GM12864 (cell line): Measurements from ENCODE around the gene TENM3.

ENCODE experiments used
- DNase-seq: peaks from one replicate; pipeline ENCODE4 v3.0.0-alpha.2; 2011; ENCODE audit warnings: low read depth
- H3K4me3 ChIP-seq: 2 replicates; pipeline ENCODE4 v1.5.1; 2011; ENCODE audit warnings: mild to moderate bottlenecking, low read depth, low read length, control low read depth
- CTCF ChIP-seq: IDR thresholded peaks from 2 replicates; pipeline ENCODE4 v1.5.1; 2011; ENCODE audit warnings: low read depth, mild to moderate bottlenecking, moderate library complexity, low read length, control low read depth, inconsistent platforms; ENCODE audit errors: missing control alignments

TENM3 gene

GRCh38 chr4:182819751-182820150 is 576.5 kb downstream of the TENM3 start:
- H3K4me3 ChIP-seq, result no peak overlapping the region
- no peak for DNase-seq
- no peak for TF ChIP-seq CTCF

- no peak overlapping the region for H3K4me3 ChIP-seq
- no peak for TF ChIP-seq CTCF
- DNase-seq, result no peak
Observed at GRCh38 chr4:182822554-182822953, 579.4 kb downstream of the TENM3 start.

- no peak for TF ChIP-seq CTCF
- no peak for DNase-seq
- H3K4me3 ChIP-seq, result no peak overlapping the region
Observed at GRCh38 chr4:182823576-182823975, 580.4 kb downstream of the TENM3 start.

- no peak for DNase-seq
- no peak for TF ChIP-seq CTCF
- no peak overlapping the region for H3K4me3 ChIP-seq
Observed at GRCh38 chr4:182825003-182825402, 581.8 kb downstream of the TENM3 start.

- TF ChIP-seq CTCF, result no peak
- no peak for DNase-seq
- H3K4me3 ChIP-seq, result no peak overlapping the region
Observed at GRCh38 chr4:182825786-182826185, 582.6 kb downstream of the TENM3 start.

- no peak overlapping the region for H3K4me3 ChIP-seq
- TF ChIP-seq CTCF, result no peak
- DNase-seq, result no peak
Observed at GRCh38 chr4:182826391-182826790, 583.2 kb downstream of the TENM3 start.

GRCh38 chr4:182827166-182827565 is 584.0 kb downstream of the TENM3 start:
- TF ChIP-seq CTCF, result no peak
- no peak for DNase-seq
- no peak overlapping the region for H3K4me3 ChIP-seq
